Upper lobe of left lung (tissue), 6 donors: Measurements from ENCODE around the gene SLC1A5. TPM values are rescaled to one million over a fixed set of nuclear protein-coding genes. Genes with fewer than 3 reads are reported as not detected.

Experiments
- ATAC-seq, 2 donors: fragments of 200-7000 bp; cut with Tn5 transposase; one replicate each; pipeline ENCODE4 v1.9.1; 2022; ENCODE audit warnings: mild to moderate bottlenecking in 2 of 2, moderate library complexity in 2 of 2; ENCODE audit not compliant: low FRiP score in 2 of 2
- DNase-seq, 2 donors: peaks; one replicate each; pipeline ENCODE4 v3.0.0-alpha.2; 2019 to 2020
- H3K27ac ChIP-seq, 4 donors: fragments of 200-600 bp; sonication (generic); one replicate each; pipeline ENCODE4 v1.5.1; 2016 to 2019
- H3K27me3 ChIP-seq, 4 donors: fragments of 200-600 bp; sonication (generic); one replicate each; pipeline ENCODE4 v1.5.1; 2017 to 2019
- H3K36me3 ChIP-seq, 4 donors: fragments of 200-600 bp; sonication (generic); one replicate each; pipeline ENCODE4 v1.5.1; 2016 to 2019
- H3K4me1 ChIP-seq, 4 donors: fragments of 200-600 bp; sonication (generic); one replicate each; pipeline ENCODE4 v1.5.1; 2018 to 2019
- H3K4me3 ChIP-seq, 4 donors: fragments of 200-600 bp; sonication (generic); one replicate each; pipeline ENCODE4 v1.5.1; 2017 to 2019; ENCODE audit warnings: mild to moderate bottlenecking in 2 of 4, moderate library complexity in 1 of 4
- H3K9me3 ChIP-seq, 4 donors: fragments of 200-600 bp; sonication (generic); one replicate each; pipeline ENCODE4 v1.5.1; 2018 to 2019
- CTCF ChIP-seq, 6 experiments: fragments of 450-650 bp in 4 of 6; fragments of 200-600 bp in 2 of 6; sonication (generic) in 2 of 6; IDR thresholded peaks; one replicate each; pipeline ENCODE4 v1.5.1; 2016 to 2019; ENCODE audit warnings: antibody characterized with exemption in 6 of 6
- EP300 ChIP-seq, 4 donors: sonication (generic); formaldehyde crosslinking; IDR thresholded peaks; one replicate each; pipeline ENCODE4 v1.5.1; 2017; ENCODE audit warnings: antibody characterized with exemption in 4 of 4, control low read depth in 2 of 4
- POLR2A ChIP-seq, 4 donors: fragments of 450-650 bp; IDR thresholded peaks; one replicate each; pipeline ENCODE4 v1.5.1; 2016 to 2017; ENCODE audit warnings: antibody characterized with exemption in 4 of 4, mild to moderate bottlenecking in 2 of 4
- POLR2AphosphoS5 ChIP-seq, 2 donors: sonication (generic); formaldehyde crosslinking; IDR thresholded peaks; one replicate each; pipeline ENCODE4 v1.5.1; 2017; ENCODE audit warnings: antibody characterized with exemption in 2 of 2
- WGBS, 2 donors: methylation state at CpG; one replicate each; pipeline ENCODE4 v1.1.5; 2017 to 2018; 5-methylcytosine and 5-hydroxymethylcytosine counted together
- total RNA-seq, 6 donors: library from RNA; depleted of rRNA in 4 of 6; stranded (reverse); fragments of >200 nt in 4 of 6; gene quantifications; one replicate each; pipeline versions ENCODE4 v1.1.0 to v1.2.1, GENCODE V29; 2016 to 2021
- donor health status: DM: no; HTN: no; CAD: no; lungs with moderate emphysema.
- donor health status: DM: no; HTN: yes; CAD: no; lungs with severe emphysema.

Gene SLC1A5
- total RNA-seq, 6 donors from 2014 or later = 52.4 to 147 (median 83.9) TPM

GRCh38 chr19:46753420-46754155, 34.8 kb downstream of the SLC1A5 start:
- H3K9me3 ChIP-seq = no peaks in the 10 kb centered on the region
- H3K4me3 ChIP-seq = no peak overlapping the region
- peaks cover 0 to 28% (median 6%) of the 10 kb centered on the region in 4 donors for H3K36me3 ChIP-seq
- DNase-seq (peak in 1 of 2 donors; percentile 63), ATAC-seq (peak; percentile 34 to 50)
- no peak for TF ChIP-seq POLR2A (IDR thresholded peaks at IDR 0.05)
- TF ChIP-seq POLR2AphosphoS5 (IDR thresholded peaks at IDR 0.05) = no peak
- TF ChIP-seq CTCF (IDR thresholded peaks at IDR 0.05) = peak in 3 of 6 experiments; percentile 29 to 43 (median 42)
- no peak for TF ChIP-seq EP300 (IDR thresholded peaks at IDR 0.05)
- H3K4me1 ChIP-seq = peaks cover 3 to 25% (median 15%) of the 10 kb centered on the region in 4 donors
- WGBS, 2 donors = 25 to 33% methylated on average over 4 of the region's 4 CpGs
- H3K27me3 ChIP-seq = no peaks in the 10 kb centered on the region
- H3K27ac ChIP-seq = peak overlapping the region in 2 of 4 donors; percentile 2 to 3

DNA sequence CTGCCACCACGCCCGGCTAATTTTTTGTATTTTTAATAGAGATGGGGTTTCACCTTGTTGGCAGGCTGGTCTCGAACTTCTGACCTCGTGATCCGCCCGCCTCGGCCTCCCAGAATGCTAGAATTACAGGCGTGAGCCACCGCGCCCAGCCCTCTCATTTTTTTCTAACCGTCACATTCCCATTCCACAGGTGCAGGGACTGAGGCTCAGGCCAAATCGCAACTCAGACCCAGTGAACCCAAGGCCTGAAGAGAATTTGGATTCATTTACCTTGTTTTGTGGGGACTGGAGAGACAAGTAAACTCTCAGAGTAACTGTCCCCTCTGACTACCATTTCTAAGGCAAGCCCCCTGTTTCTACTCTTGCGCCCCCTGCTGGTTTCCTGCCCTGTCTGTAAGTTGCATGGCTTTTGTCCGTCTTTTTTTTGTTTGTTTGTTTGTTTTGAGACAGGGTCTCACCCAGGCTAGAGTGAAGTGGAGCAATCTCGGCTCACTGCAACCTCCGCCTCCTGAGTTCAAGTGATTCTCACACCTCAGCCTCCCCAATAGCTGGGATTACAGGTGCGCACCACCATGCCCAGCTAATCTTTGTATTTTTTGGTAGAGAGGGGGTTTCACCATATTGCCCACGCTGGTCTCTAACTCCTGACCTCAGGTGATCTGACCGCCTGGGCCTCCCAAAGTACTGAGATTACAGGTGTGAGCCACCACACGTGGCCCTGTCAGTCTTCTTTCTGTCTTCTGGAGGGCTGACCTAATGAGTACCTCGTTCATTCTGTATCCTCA, 39.9 kb downstream of the SLC1A5 start:
- H3K4me1 ChIP-seq = peaks cover 22 to 29% (median 23%) of the 10 kb centered on the region in 4 donors
- 83 to 84% methylated on average over 21 of the region's 21 CpGs for WGBS, 2 donors
- no peak for TF ChIP-seq EP300 (IDR thresholded peaks at IDR 0.05)
- peak; percentile 38 to 77 (median 57) for TF ChIP-seq CTCF (IDR thresholded peaks at IDR 0.05)
- no peaks in the 10 kb centered on the region for H3K9me3 ChIP-seq
- ATAC-seq (no peak), DNase-seq (peak in 1 of 2 donors; percentile 56)
- peaks cover 0 to 17% (median 0%) of the 10 kb centered on the region in 4 donors for H3K36me3 ChIP-seq
- no peak overlapping the region for H3K4me3 ChIP-seq
- no peak overlapping the region for H3K27ac ChIP-seq
- H3K27me3 ChIP-seq = no peaks in the 10 kb centered on the region

GRCh38 chr19:46746281-46747057, 41.9 kb downstream of the SLC1A5 start, which contains the start of gene STRN4:
Gene STRN4 (minus strand): TSS chr19:46746450. CDS start chr19:46746430, 20 bp downstream.
- H3K36me3 ChIP-seq = peaks cover 0 to 17% (median 0%) of the 10 kb centered on the region in 4 donors
- TF ChIP-seq POLR2AphosphoS5 (IDR thresholded peaks at IDR 0.05) = peak in 1 of 2 donors; percentile 34
- TF ChIP-seq POLR2A (IDR thresholded peaks at IDR 0.05) = peak in 3 of 4 donors; percentile 19 to 51 (median 49)
- TF ChIP-seq EP300 (IDR thresholded peaks at IDR 0.05) = no peak
- ATAC-seq = peak in 1 of 2 donors; percentile 87
- no peaks in the 10 kb centered on the region for H3K9me3 ChIP-seq
- peak within 1 kb of the TSS; percentile 92 to 98 (median 94) for H3K27ac ChIP-seq
- DNase-seq = peak in 1 of 2 donors; percentile 94
- WGBS, 2 donors = 2 to 11% methylated on average over 5 to 17 of the region's 74 CpGs
- peaks cover 29 to 45% (median 32%) of the 10 kb centered on the region in 4 donors for H3K4me1 ChIP-seq
- peak within 1 kb of the TSS; percentile 79 to 100 (median 94) for H3K4me3 ChIP-seq
- H3K27me3 ChIP-seq = no peaks in the 10 kb centered on the region

DNA sequence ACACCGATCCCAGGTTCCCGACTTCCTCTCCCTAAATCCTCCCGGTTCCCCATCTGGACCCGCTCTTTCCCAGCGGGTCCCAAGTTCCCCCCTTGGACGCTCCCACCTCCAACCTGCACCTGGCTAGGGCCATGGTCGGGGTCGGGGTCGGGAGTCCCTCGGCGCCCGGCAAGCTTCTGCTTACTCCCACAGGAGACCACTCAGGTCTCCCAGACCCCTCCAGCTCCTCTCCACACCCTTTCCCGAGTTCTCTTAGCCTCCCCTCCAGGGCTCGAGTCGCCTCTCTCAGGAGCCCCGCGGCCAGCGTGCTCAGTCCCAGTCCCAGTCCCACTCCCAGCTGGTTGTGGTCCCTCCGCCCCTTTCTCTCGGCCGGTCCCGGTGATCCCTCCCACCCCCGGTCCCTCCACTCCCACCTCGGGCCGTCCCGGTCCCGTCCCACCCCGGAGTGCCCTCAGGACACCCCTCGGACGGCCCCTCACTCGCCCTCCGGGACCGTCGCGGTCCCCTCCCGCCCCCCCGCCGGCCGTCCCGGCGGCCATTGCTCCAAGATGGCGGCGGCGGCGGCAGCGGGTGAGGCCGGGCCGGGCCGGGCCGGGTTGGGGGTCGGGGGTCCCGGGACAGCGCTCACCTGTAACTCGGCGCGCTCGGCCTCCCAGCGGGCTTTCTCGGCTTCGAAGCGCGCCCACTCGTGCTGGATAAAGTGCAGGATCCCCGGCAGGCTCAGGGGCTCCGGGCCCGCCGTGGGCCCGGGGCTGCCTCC, 42.7 kb downstream of the SLC1A5 start, which contains the start of gene FKRP:
FKRP (plus strand) TSS at position 537 of the 760 bp plus-strand sequence. CDS start 9,394 bp downstream, outside the sequence.
- WGBS, 2 donors = 0% methylated on average over 19 to 39 of the region's 68 CpGs
- no peak for TF ChIP-seq CTCF (IDR thresholded peaks at IDR 0.05)

More for the DNA sequence above, 42.7 kb downstream of the SLC1A5 start, which contains the start of gene FKRP:
- ATAC-seq = peak; percentile 27 to 74
- Histone ChIP-seq H3K27ac (peak within 1 kb of the TSS; percentile 92 to 98 (median 94)), H3K36me3 (peaks cover 0 to 12% (median 0%) of the 10 kb centered on the region in 4 donors), H3K27me3 (no peaks in the 10 kb centered on the region), H3K9me3 (no peaks in the 10 kb centered on the region), H3K4me3 (peak within 1 kb of the TSS; percentile 79 to 100 (median 94)), H3K4me1 (peaks cover 29 to 53% (median 32%) of the 10 kb centered on the region in 4 donors)
- DNase-seq = peak in 1 of 2 donors; percentile 89
